GM21381 (cell line): ENCODE measurements around the gene ILF3.
A peak's percentile ranks its signal among the peaks of the same experiment; 100 is the strongest.

ENCODE experiments used
- ATAC-seq: cut with Tn5 transposase; IDR thresholded peaks from one replicate; pipeline ENCODE4 v1.9.1; 2021; ENCODE audit warnings: mild to moderate bottlenecking, moderate library complexity; ENCODE audit not compliant: unreplicated experiment

ILF3 gene

GRCh38 chr19:10653732-10654609, at the start of gene ILF3:
TSS of gene ILF3 (plus strand) at chr19:10654346. CDS start at chr19:10670606, 16,260 bp downstream.
- ATAC-seq, result peak; percentile 64

DNA sequence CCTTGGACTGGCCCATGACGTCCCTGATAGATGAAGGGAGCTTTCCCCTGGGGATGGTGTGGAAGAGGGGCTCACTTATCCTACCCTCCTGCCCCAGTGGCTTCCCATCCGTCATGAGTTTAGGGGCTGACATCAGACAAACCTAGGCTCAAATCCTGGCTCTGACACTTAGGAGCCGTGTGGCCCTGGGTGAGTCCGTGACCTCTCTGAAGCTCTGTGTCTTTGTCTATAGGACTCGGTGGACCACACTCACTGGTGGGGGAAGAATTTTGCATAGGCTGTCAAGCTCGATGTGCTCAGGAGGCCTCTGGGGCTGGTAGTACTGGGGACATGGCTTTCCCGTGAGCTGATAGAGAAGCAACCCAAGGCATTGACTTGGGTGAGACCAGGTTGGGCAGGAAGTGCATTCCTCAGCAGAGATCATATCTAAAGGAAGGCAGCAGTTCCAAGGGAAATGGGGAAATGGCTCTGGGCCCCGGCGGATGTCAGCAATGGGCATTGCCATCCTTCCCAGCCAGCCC, 49.6 kb upstream of the ILF3 start:
- ATAC-seq, result no peak

DNA sequence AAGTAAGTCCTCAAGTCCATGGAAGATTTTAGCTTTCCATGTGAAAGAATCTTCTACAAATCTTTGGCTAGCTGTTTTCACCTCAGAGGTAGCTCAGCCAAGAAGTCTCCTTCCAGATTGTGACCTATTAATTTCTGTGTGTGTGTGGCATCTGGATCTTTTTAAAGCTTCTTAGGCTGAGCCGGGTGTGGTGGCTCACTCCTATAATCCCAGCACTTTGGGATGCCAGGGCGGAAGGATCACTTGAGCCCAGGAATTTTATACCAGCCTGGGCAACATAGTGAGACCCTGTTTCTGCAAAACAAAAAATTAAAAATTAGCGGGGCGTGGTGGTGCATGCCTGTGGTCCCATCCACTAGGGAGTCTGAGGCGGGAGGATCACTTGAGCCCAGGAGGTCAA, 42.2 kb upstream of the ILF3 start:
- no peak for ATAC-seq

DNA sequence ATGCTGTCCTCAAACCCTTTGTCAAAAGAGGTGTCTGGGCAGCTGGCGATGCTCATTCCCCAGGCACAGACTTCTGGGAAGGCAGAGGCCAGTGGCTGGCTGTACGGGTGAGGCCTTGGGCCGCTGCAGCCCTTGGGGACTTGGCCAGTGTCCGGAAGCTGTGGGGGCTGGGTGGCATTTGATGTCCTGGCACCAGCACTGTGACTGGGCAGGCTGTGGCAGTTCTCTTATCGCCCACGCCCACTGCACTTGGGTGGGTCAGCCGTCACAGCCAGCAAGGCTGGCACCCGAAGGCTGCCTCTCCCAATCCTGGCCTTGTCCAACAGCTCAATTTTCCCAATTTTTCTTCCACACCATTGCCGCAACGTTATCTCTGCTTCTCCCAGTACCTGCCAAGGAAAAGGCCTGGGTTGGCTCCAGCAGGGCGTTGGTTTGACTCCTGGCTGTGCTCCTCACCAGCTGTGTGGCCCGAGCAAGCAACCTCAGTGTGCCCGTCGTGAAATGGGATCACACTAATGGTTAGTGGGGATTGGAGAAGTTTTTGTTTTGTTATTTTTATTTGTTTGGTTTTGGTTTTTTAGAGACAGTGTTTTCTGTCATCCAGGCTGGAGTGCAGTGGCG, 41.5 kb upstream of the ILF3 start:
- ATAC-seq, result no peak

GRCh38 chr19:10615429-10616023, 38.6 kb upstream of the ILF3 start:
- no peak for ATAC-seq

DNA sequence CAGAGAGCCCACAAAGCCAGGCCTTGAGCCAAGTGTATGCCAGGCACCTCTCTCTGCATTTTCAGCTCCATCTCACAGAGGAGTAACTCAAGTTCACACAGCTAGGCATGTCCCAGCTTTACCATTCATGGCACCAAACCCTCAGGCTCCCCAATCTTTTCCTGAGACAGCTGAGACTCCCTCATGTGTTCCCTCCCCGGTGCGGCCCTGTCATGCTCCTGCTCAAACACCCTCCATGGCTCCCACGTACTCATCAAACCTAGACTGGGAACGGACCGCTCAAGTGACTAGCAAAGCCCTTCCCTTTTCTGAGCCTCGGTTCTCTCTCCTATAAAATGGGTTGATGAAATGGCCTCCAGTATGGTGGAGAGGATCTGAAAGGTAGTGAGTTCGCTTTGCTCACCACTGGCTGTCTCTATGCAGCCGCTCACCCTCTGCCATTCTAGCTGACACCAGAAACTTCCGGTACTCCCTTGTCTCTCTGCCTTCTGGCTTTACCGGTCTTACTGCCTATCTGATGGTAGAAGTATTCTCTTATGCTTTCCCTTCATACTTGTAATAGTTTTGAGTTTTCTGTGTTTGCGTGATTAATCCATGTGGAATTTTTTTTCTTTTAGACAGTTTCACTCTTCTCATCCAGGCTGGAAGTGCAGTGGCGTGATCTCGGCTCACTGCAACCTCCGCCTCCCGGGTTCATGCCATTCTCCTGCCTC, 36.6 kb upstream of the ILF3 start:
- ATAC-seq, result no peak

DNA sequence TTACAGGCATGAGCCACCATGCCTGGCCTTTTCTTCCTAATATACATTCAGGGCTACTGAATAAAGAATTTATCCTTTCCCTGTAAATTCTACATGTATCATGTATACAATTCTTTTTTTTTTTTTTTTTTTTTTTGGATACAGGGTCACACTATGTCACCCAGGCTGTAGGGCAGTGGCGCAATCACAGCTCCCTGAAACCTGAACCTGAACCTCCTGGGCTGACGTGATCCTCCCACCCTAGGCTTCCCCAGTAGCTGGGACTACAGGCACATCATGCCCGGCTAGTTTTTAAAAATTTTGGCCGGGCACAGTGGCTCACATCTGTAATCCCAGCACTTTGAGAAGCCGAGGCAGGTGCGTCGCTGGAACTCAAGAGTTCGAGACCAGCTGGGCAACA, 35.3 kb upstream of the ILF3 start:
- no peak for ATAC-seq

GRCh38 chr19:10620786-10621185, 33.4 kb upstream of the ILF3 start:
- no peak for ATAC-seq

GRCh38 chr19:10621966-10622365, 32.2 kb upstream of the ILF3 start:
- ATAC-seq, result no peak

GRCh38 chr19:10624585-10624984, 29.6 kb upstream of the ILF3 start:
- no peak for ATAC-seq

DNA sequence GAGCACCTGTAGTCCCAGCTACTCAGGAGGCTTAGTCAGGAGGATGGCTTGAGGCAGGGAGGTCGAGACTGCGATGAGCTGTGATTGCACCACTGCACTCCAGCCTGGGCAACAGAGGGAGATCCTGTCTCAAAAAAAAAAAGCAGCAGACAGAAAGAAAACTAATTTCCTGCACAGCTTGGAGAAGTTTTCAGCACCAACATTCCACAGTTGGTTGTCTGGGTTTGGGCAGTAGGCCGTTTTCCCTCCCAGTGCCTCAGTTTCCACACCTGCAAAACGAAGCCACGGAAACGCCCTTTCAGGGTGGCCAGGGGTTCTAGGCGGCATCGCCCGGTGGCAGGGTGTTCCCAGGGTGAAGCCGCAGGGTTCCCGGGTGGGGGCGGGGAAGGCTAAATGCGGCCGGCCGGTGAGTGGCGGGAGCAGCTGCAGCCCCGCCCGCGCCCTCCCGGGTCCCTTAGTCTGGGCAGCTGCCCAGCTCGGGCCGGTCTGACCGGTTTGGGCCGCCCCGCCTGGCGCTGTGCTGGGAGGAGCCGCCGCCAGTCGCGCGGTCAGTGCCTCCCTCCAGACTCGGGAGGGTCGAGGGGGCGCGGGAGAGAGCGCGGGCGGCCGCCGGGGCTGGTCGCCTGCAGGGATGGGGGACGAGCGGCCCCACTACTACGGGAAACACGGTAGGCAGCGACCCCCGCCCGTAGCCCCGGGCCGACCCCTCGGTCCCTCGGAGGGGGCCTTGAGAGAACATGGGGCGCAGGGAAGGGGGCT, 29.0 kb upstream of the ILF3 start, which contains the start of gene SLC44A2:
SLC44A2 (plus strand) TSS at position 551 of the 759 bp plus-strand sequence; CDS start at position 632, 81 bp downstream.
- ATAC-seq, result no peak

DNA sequence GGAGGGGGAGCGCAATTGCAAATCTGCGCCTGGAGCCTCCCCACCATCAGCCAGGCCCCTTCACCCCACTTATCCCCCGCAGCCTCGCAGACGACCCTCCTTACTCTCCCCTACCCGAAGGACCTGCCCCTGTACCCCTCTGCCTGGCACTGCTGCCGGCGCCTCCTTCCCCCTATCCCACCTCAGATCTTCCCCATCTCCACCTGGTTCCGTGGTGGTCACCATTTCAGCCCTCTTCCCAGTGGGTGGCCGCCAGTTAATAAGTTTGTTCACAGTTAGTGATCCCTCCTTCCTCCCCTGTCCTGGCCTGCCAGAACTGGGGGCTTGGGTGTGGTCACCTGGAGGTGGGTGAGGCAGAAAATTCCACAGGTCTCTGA, 28.4 kb upstream of the ILF3 start:
- ATAC-seq, result no peak

GRCh38 chr19:10631874-10632273, 22.3 kb upstream of the ILF3 start:
- no peak for ATAC-seq

DNA sequence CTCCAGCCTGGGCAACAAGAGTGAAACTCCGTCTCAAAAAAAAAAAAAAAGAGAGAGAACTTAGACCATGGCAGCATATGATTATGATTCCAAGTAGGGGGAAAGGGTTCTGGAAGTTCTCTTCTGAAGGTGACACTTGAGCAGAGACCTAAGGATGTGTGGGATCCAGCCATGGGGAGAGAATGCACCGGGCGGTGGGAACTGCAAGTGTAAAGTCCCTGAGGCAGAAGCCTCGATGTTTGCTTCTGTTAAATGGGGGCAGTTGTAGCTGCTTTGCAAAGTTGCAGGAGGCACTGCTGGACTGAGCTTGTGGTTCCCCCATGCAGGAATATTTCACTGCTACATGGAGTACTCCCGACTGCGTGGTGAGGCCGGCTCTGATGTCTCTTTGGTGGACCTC, 19.7 kb upstream of the ILF3 start:
- ATAC-seq, result no peak

DNA sequence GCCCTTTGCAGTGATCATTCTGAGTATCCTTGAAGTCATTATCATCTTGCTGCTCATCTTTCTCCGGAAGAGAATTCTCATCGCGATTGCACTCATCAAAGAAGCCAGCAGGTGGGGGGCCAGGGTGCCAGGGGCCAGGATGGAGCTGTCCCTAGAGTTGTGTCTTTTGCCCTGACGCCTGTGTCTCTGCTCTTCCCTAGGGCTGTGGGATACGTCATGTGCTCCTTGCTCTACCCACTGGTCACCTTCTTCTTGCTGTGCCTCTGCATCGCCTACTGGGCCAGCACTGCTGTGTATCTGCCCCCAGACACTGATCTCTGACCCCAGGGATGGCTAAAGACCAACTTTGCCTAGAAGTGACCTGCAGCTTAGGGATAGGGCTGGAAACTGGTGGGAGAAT, 19.2 kb upstream of the ILF3 start:
- ATAC-seq, result no peak

DNA sequence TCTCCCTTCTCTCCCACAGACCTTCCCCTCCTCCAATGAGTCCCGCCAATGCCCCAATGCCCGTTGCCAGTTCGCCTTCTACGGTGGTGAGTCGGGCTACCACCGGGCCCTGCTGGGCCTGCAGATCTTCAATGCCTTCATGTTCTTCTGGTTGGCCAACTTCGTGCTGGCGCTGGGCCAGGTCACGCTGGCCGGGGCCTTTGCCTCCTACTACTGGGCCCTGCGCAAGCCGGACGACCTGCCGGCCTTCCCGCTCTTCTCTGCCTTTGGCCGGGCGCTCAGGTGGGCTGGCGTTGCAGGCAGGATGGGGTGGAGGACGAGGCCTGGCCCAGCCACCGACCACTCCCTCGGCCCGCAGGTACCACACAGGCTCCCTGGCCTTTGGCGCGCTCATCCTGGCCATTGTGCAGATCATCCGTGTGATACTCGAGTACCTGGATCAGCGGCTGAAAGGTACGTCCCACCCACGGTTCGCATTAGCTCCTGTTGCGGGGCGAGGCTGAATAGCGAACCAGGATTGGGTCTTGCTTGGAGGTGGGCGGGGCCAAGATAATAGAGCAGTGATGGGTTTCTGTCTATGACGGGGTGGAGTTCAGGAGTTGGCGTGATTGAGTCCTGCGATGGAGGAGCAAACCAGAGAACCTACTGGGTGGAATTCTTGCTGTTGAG, 17.7 kb upstream of the ILF3 start:
- ATAC-seq, result no peak

DNA sequence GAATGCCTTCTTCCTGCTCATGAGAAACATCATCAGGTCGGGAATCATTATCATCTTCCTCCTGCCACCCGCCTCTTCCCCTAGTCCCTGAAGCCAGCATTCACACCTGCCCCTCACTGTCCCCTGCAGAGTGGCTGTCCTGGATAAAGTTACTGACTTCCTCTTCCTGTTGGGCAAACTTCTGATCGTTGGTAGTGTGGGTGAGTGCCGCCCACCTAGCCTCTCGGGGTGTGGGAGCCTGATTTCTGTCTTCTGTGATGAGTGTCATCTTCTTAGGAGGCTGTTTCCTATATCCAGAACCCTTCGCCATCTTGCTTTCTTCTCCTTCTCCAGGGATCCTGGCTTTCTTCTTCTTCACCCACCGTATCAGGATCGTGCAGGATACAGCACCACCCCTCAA, 16.3 kb upstream of the ILF3 start:
- ATAC-seq, result no peak

- ATAC-seq, result no peak
Observed at GRCh38 chr19:10639836-10640235, 14.3 kb upstream of the ILF3 start.

DNA sequence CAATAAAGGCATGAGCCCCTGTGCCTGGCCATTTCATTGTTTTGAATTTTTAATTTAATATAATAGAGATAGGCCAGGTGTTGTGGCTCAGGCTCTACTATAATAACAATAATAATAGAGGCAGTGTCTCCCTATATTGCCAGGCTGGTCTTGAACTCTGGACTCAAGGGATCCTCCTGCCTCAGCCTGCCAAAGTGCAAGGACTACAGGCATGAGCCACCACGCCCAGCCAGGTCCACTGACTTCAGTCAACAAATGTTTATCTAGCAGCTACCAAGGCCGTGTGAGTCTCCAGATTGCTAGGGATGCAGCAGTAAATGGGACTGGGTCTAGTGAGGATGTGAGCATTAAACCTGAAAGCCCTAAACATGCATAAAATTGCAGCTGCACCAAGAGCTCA, 13.8 kb upstream of the ILF3 start:
- ATAC-seq, result no peak

- ATAC-seq, result no peak
Observed at GRCh38 chr19:10641248-10641647, 12.9 kb upstream of the ILF3 start.
